Sigmoid colon (tissue), 7 donors: ENCODE results near the gene RPTOR. TPM values are rescaled to one million over a fixed set of nuclear protein-coding genes. Genes with fewer than 3 reads are reported as not detected.

Source experiments
- DNase-seq: peaks from one replicate; pipeline ENCODE4 v3.0.0-alpha.2; 2019
- H3K27ac ChIP-seq, 4 donors: fragments of 200-600 bp; sonication (generic); one replicate each; pipeline ENCODE4 v1.5.1; 2016 to 2019; ENCODE audit warnings: mild to moderate bottlenecking in 1 of 4
- H3K27me3 ChIP-seq, 3 donors: fragments of 200-600 bp; sonication (generic); one replicate each; pipeline ENCODE4 v1.5.1; 2019; ENCODE audit warnings: mild to moderate bottlenecking in 1 of 3
- H3K36me3 ChIP-seq, 4 donors: fragments of 200-600 bp; sonication (generic); one replicate each; pipeline ENCODE4 v1.5.1; 2016 to 2019
- H3K4me1 ChIP-seq, 4 donors: fragments of 200-600 bp; sonication (generic); one replicate each; pipeline ENCODE4 v1.5.1; 2017 to 2019
- H3K4me3 ChIP-seq, 4 donors: fragments of 200-600 bp; sonication (generic); one replicate each; pipeline ENCODE4 v1.5.1; 2017 to 2019; ENCODE audit warnings: mild to moderate bottlenecking in 2 of 4, moderate library complexity in 1 of 4
- H3K9me3 ChIP-seq, 4 donors: fragments of 200-600 bp in 3 of 4; sonication (generic) in 3 of 4; one replicate each; pipeline versions ENCODE4 v1.5.1 to v1.6.1; 2013 to 2019
- CTCF ChIP-seq, 4 experiments: fragments of 450-650 bp in 3 of 4; fragments of 200-600 bp in 1 of 4; IDR thresholded peaks; one replicate each; pipeline ENCODE4 v1.5.1; 2016 to 2019; ENCODE audit warnings: antibody characterized with exemption in 4 of 4, mild to moderate bottlenecking in 3 of 4, moderate library complexity in 2 of 4
- EP300 ChIP-seq, 4 donors: sonication (generic); formaldehyde crosslinking; IDR thresholded peaks; one replicate each; pipeline ENCODE4 v1.6.1; 2017; ENCODE audit warnings: antibody characterized with exemption in 4 of 4
- POLR2A ChIP-seq, 2 donors: fragments of 450-650 bp; IDR thresholded peaks; one replicate each; pipeline ENCODE4 v1.6.1; 2016; ENCODE audit warnings: antibody characterized with exemption in 2 of 2, mild to moderate bottlenecking in 2 of 2, moderate library complexity in 2 of 2
- POLR2AphosphoS5 ChIP-seq, 4 donors: sonication (generic); formaldehyde crosslinking; IDR thresholded peaks; one replicate each; pipeline ENCODE4 v1.6.1; 2017; ENCODE audit warnings: antibody characterized with exemption in 4 of 4
- WGBS, 2 donors: extraction: QIAGEN DNeasy Blood & Tissue Kit; methylation state at CpG; one replicate each; pipeline ENCODE4 v1.1.7; 2013; 5-methylcytosine and 5-hydroxymethylcytosine counted together
- intact Hi-C: fragments of 100-400 bp; cut with DNase I; formaldehyde crosslinking; loops from one replicate; pipeline ENCODE4 v1.15.1; 2023
- polyA plus RNA-seq, 3 donors: library from polyadenylated mRNA; stranded (reverse); fragments of 200-250 nt; gene quantifications; one replicate each; pipeline ENCODE4 v1.2.3, GENCODE V29; 2013
- total RNA-seq, 4 donors: library from RNA; depleted of rRNA; stranded (reverse); fragments of >200 nt; gene quantifications; one replicate each; pipeline ENCODE4 v1.1.0, GENCODE V29; 2016
- donor health status: healthy with polysubstance abuse.
- donor health status: Bipolar disorder and iron deficiency.
- donor health status: healthy.

The RPTOR gene
- total and polyA plus RNA-seq, 7 donors: 3.7 to 68.7 (median 22.9) TPM

- Histone ChIP-seq H3K27ac (peak overlapping the region in 2 of 4 donors; percentile 80 to 84), H3K36me3 (no peaks in the 10 kb centered on the region), H3K9me3 (no peaks in the 10 kb centered on the region), H3K4me1 (peaks cover 3 to 46% (median 31%) of the 10 kb centered on the region in 4 donors), H3K4me3 (no peak overlapping the region), H3K27me3 (no peaks in the 10 kb centered on the region)
- 39 to 66% methylated on average over 9 of the region's 9 CpGs for WGBS, 2 donors
- DNase-seq: no peak
- TF ChIP-seq CTCF (IDR thresholded peaks at IDR 0.05): no peak
- TF ChIP-seq POLR2AphosphoS5 (IDR thresholded peaks at IDR 0.05): no peak
- no peak for TF ChIP-seq POLR2A (IDR thresholded peaks at IDR 0.05)
- TF ChIP-seq EP300 (IDR thresholded peaks at IDR 0.05): no peak
- intact Hi-C loops: no loop called here
Measured at GRCh38 chr17:80499560-80499959, 45.1 kb upstream of the RPTOR start.

- intact Hi-C loops: no loop called here
- DNase-seq: no peak
- no peak for TF ChIP-seq POLR2A (IDR thresholded peaks at IDR 0.05)
- TF ChIP-seq EP300 (IDR thresholded peaks at IDR 0.05): no peak
- TF ChIP-seq CTCF (IDR thresholded peaks at IDR 0.05): no peak
- TF ChIP-seq POLR2AphosphoS5 (IDR thresholded peaks at IDR 0.05): peak in 1 of 4 donors; percentile 8
- Histone ChIP-seq H3K9me3 (no peaks in the 10 kb centered on the region), H3K4me1 (peaks cover 3 to 46% (median 31%) of the 10 kb centered on the region in 4 donors), H3K27ac (peak overlapping the region in 3 of 4 donors; percentile 71 to 84 (median 80)), H3K4me3 (no peak overlapping the region), H3K27me3 (no peaks in the 10 kb centered on the region), H3K36me3 (no peaks in the 10 kb centered on the region)
- 61 to 73% methylated on average over 22 of the region's 22 CpGs for WGBS, 2 donors
Measured at GRCh38 chr17:80499961-80500665, 44.5 kb upstream of the RPTOR start.

DNA sequence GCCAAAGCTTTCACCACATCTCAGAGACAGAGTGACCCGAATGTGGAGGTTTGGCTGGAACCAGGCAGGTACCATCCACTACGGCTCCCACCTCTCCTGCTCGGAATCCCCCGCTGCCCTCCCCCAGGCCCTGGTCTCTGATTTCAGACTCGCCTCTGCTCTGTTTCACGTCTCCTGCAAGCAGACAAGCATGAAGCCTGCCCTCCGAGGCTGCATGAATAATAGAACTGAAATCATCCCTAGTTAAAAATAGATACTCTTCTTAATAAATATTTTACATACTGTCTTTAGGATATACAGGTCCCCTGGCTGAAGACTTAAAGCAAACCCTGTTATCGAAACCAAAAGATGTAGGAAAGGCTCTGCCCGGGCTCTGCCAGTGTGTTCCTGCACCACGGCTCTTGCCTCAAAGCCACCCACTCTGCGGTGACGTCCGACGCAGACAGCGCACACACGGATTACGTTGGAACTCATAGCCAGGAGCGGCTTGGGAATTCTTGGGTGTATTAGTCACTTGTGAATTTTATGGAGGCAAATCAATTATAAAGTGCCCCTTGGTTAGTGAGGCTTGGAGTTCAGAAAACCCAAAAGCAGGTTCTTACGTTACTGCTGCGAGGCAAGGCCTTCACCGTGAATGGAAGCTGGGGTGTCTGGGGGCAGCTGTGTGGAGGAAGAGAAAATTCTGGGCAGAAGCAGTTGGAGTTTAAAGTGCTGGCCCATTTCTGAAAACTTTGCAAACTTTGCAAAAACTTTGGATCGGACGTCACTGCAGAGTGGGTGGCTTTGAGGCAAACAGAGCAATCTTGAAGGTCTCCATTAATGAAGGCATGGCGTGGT is 42.7 kb upstream of the RPTOR start:
- H3K27me3 ChIP-seq: no peaks in the 10 kb centered on the region

DNA sequence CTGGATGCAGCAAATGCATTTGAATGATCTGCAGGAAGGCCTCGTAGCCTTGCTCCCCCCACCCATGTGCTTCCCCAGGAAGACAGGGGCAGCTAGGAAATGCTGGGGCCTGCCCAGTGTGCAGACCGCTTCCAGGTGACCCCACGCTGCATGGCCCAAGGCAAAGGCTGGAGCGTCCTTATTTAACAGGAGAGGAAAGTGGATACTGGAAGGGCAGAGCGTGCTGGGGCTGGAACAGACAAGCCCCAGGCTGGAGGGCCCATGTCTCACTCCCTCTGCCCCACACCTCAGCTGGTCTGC is 42.1 kb upstream of the RPTOR start:
- Histone ChIP-seq H3K9me3 (no peaks in the 10 kb centered on the region), H3K27me3 (no peaks in the 10 kb centered on the region), H3K27ac (peak overlapping the region in 3 of 4 donors; percentile 71 to 84 (median 80)), H3K36me3 (no peaks in the 10 kb centered on the region), H3K4me3 (no peak overlapping the region), H3K4me1 (peaks cover 3 to 46% (median 31%) of the 10 kb centered on the region in 4 donors)
- WGBS, 2 donors: 80% methylated on average over 5 of the region's 5 CpGs
- no peak for TF ChIP-seq CTCF (IDR thresholded peaks at IDR 0.05)
- no peak for TF ChIP-seq POLR2AphosphoS5 (IDR thresholded peaks at IDR 0.05)
- TF ChIP-seq POLR2A (IDR thresholded peaks at IDR 0.05): no peak
- no peak for TF ChIP-seq EP300 (IDR thresholded peaks at IDR 0.05)
- intact Hi-C loops: no loop called here
- DNase-seq: no peak

More for the DNA sequence above, 42.7 kb upstream of the RPTOR start:
- Histone ChIP-seq H3K9me3 (no peaks in the 10 kb centered on the region), H3K36me3 (no peaks in the 10 kb centered on the region), H3K27ac (peak overlapping the region; percentile 48 to 84 (median 76)), H3K4me1 (peaks cover 3 to 46% (median 31%) of the 10 kb centered on the region in 4 donors), H3K4me3 (peak overlapping the region in 2 of 4 donors; percentile 4 to 30)
- DNase-seq: peak; percentile 89
- intact Hi-C loops: no loop called here
- 79% methylated on average over 24 of the region's 24 CpGs for WGBS, 2 donors
- TF ChIP-seq CTCF (IDR thresholded peaks at IDR 0.05) (no peak), EP300 (IDR thresholded peaks at IDR 0.05) (peak; percentile 56 to 91 (median 75)), POLR2A (IDR thresholded peaks at IDR 0.05) (peak in 1 of 2 donors; percentile 24), POLR2AphosphoS5 (IDR thresholded peaks at IDR 0.05) (peak; percentile 56 to 80 (median 72))
